Hepatocyte (in vitro differentiated cells): ENCODE results near the gene TMEM156.

Experiments used
- EZH2 ChIP-seq: fragments of 200-600 bp; sonication (generic); IDR thresholded peaks from 2 replicates; pipeline ENCODE4 v1.6.1; 2016; ENCODE audit warnings: antibody characterized with exemption, mild to moderate bottlenecking, borderline replicate concordance
- TF ChIP-seq, protein P1 (sequence below): fragments of 200-600 bp; sonication (generic); IDR thresholded peaks from 2 replicates; pipeline ENCODE4 v1.5.1; 2016; ENCODE audit warnings: antibody characterized with exemption, mild to moderate bottlenecking; ENCODE audit not compliant: poor library complexity

DNA sequence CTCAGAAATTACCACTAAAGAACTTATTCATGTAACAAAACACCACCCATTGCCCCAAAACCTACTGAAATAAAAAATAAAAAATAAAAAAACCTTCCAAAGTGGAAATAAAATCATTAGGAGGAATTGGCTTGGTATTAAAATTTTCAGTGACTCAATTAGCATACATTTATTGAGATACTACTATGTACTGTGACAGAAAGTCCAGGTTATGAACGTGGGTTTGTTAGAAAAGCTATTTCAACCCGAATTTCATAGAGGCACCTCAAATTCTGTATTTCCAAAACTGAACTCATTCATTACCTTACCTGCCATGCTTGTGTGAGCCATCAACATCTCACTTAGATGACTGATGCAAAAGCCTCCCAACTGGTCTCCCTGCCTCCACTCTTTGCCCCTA, 46.6 kb upstream of the TMEM156 start:
- TF ChIP-seq, protein P1, sequence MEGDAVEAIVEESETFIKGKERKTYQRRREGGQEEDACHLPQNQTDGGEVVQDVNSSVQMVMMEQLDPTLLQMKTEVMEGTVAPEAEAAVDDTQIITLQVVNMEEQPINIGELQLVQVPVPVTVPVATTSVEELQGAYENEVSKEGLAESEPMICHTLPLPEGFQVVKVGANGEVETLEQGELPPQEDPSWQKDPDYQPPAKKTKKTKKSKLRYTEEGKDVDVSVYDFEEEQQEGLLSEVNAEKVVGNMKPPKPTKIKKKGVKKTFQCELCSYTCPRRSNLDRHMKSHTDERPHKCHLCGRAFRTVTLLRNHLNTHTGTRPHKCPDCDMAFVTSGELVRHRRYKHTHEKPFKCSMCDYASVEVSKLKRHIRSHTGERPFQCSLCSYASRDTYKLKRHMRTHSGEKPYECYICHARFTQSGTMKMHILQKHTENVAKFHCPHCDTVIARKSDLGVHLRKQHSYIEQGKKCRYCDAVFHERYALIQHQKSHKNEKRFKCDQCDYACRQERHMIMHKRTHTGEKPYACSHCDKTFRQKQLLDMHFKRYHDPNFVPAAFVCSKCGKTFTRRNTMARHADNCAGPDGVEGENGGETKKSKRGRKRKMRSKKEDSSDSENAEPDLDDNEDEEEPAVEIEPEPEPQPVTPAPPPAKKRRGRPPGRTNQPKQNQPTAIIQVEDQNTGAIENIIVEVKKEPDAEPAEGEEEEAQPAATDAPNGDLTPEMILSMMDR: no peak
- TF ChIP-seq EZH2: no peak
